CD8-positive, alpha-beta memory T cell (primary cell): ENCODE measurements around the gene CALB2. TPM values are rescaled to one million over a fixed set of nuclear protein-coding genes. Genes with fewer than 3 reads are reported as not detected.
"Not testable (repeated sequence)": the region's sequence is repeated elsewhere in the genome, so short reads cannot be mapped to it uniquely, and the experiment has no call there.

Source experiments
- CTCF ChIA-PET: fragments of 350-600 bp; sonication (Branson Sonifier 250); formaldehyde crosslinking; loops from one replicate; lab custom pipeline; 2021; ENCODE audit warnings: antibody characterized with exemption; lab: Charles Lee
- POLR2A ChIA-PET: fragments of 350-600 bp; sonication (Branson Sonifier 250); formaldehyde crosslinking; loops from one replicate; lab custom pipeline; 2021; ENCODE audit warnings: antibody characterized with exemption; lab: Charles Lee
- DNase-seq, 5 donors: peaks; one replicate each; pipeline versions ENCODE4 v3.0.0 to v3.0.0-alpha.2; 2020 to 2022; ENCODE audit warnings: mixed read lengths in 1 of 5
- H3K27ac ChIP-seq: one replicate; pipeline ENCODE4 v1.7.0; 2013; ENCODE audit warnings: low read depth, mild to moderate bottlenecking, low read length, moderate library complexity
- H3K27me3 ChIP-seq: 2 replicates; pipeline ENCODE4 v1.7.0; 2013; ENCODE audit warnings: low read length, mild to moderate bottlenecking; ENCODE audit not compliant: insufficient read depth, poor library complexity, severe bottlenecking
- H3K36me3 ChIP-seq: 2 replicates; pipeline ENCODE4 v1.7.0; 2013; ENCODE audit warnings: mild to moderate bottlenecking, low read length, moderate library complexity; ENCODE audit not compliant: insufficient read depth
- H3K4me1 ChIP-seq: 2 replicates; pipeline ENCODE4 v1.7.0; 2013; ENCODE audit warnings: mild to moderate bottlenecking, low read length, moderate library complexity; ENCODE audit not compliant: insufficient read depth
- H3K4me3 ChIP-seq: 2 replicates; pipeline ENCODE4 v1.7.0; 2013; ENCODE audit warnings: mild to moderate bottlenecking, low read length
- H3K9me3 ChIP-seq: 2 replicates; pipeline ENCODE4 v1.7.0; 2013; ENCODE audit warnings: mild to moderate bottlenecking, low read length
- H3K27ac Mint-ChIP-seq, 8 donors: one replicate each; pipeline ENCODE4 v1.8.0; 2020 to 2021; ENCODE audit warnings: mixed read lengths in 8 of 8, mild to moderate bottlenecking in 6 of 8, inconsistent platforms in 3 of 8, moderate library complexity in 3 of 8
- H3K27me3 Mint-ChIP-seq, 2 donors: one replicate each; pipeline ENCODE4 v1.8.0; 2020 to 2021; ENCODE audit warnings: mixed read lengths in 2 of 2, mild to moderate bottlenecking in 1 of 2, moderate library complexity in 1 of 2
- H3K36me3 Mint-ChIP-seq, 3 donors: one replicate each; pipeline ENCODE4 v1.8.0; 2020 to 2021; ENCODE audit warnings: mixed read lengths in 3 of 3, inconsistent platforms in 1 of 3, mild to moderate bottlenecking in 1 of 3
- H3K4me1 Mint-ChIP-seq, 3 donors: one replicate each; pipeline ENCODE4 v1.8.0; 2020 to 2021; ENCODE audit warnings: mixed read lengths in 3 of 3, inconsistent platforms in 1 of 3, mild to moderate bottlenecking in 1 of 3
- H3K4me3 Mint-ChIP-seq, 7 donors: one replicate each; pipeline ENCODE4 v1.8.0; 2020 to 2021; ENCODE audit warnings: mixed read lengths in 7 of 7, mild to moderate bottlenecking in 6 of 7, moderate library complexity in 4 of 7, inconsistent platforms in 2 of 7
- H3K9me3 Mint-ChIP-seq, 5 donors: one replicate each; pipeline ENCODE4 v1.8.0; 2020 to 2022; ENCODE audit warnings: mixed read lengths in 5 of 5, mild to moderate bottlenecking in 3 of 5, moderate library complexity in 2 of 5, inconsistent platforms in 1 of 5
- polyA plus RNA-seq: library from polyadenylated mRNA; unstranded; fragments of 300-500 nt; fragmentation: Illumina TruSeq; gene quantifications from one replicate; pipeline ENCODE4 v1.2.3, GENCODE V29; 2021
- total RNA-seq, 2 experiments: library from RNA; stranded (reverse); gene quantifications; one replicate each; pipeline ENCODE4 v1.2.3, GENCODE V29; 2021

CALB2 gene, protein sequence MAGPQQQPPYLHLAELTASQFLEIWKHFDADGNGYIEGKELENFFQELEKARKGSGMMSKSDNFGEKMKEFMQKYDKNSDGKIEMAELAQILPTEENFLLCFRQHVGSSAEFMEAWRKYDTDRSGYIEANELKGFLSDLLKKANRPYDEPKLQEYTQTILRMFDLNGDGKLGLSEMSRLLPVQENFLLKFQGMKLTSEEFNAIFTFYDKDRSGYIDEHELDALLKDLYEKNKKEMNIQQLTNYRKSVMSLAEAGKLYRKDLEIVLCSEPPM
- total RNA-seq (not detected), polyA plus RNA-seq (not detected)

DNA sequence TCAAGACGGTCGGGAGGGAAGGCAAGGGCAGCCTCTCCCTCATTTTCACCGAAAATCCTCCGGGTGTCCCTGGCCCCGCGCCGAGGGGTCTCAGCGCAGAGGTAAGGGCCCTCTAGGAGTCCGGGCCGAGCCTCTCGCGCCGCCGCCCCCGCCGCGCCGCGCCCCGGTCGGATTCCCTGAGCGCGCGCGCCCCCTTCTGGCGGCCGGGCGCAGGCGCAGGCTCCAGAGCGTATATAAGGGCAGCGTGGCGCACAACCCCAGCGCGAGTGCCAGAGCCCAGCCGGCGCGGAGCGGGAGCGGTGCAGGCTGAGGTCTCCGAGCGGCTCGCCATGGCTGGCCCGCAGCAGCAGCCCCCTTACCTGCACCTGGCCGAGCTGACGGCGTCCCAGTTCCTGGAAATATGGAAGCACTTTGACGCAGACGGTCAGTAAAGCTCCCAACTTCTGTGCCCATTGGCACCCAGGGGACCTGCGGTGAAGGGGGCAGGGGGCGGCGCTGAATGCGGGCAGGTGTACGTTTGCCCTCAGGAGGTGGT is at the start of gene CALB2:
Gene CALB2, plus strand, starts transcription at position 260 of the 535 bp plus-strand sequence. Its CDS starts 70 bp downstream, at position 330.
- ChIA-PET POLR2A (no interaction called here), CTCF (interaction anchor here (0.7 to 0.9 kb wide), 2 partner anchors 9 to 20 kb away, joined by 3 to 5 read pairs; no protein-coding TSS in a partner anchor)
- Histone ChIP-seq H3K36me3 (no peaks in the 10 kb centered on the region), H3K27me3 (peaks cover 22% of the 10 kb centered on the region), H3K4me3 (peak within 1 kb of the TSS; percentile 31), H3K4me1 (no peaks in the 10 kb centered on the region), H3K9me3 (no peaks in the 10 kb centered on the region), H3K27ac (no peak within 1 kb of the TSS)
- no peak within 1 kb of the TSS for H3K27ac Mint-ChIP-seq
- peaks cover 9 to 33% of the 10 kb centered on the region in 2 donors for H3K27me3 Mint-ChIP-seq
- no peaks in the 10 kb centered on the region for H3K36me3 Mint-ChIP-seq
- peaks cover 4 to 5% (median 4%) of the 10 kb centered on the region in 3 donors for H3K4me1 Mint-ChIP-seq
- peak; percentile 41 to 63 (median 52) for DNase-seq
- H3K9me3 Mint-ChIP-seq: no peaks in the 10 kb centered on the region
- peak within 1 kb of the TSS in 4 of 7 donors; percentile 28 to 61 (median 32) for H3K4me3 Mint-ChIP-seq

DNA sequence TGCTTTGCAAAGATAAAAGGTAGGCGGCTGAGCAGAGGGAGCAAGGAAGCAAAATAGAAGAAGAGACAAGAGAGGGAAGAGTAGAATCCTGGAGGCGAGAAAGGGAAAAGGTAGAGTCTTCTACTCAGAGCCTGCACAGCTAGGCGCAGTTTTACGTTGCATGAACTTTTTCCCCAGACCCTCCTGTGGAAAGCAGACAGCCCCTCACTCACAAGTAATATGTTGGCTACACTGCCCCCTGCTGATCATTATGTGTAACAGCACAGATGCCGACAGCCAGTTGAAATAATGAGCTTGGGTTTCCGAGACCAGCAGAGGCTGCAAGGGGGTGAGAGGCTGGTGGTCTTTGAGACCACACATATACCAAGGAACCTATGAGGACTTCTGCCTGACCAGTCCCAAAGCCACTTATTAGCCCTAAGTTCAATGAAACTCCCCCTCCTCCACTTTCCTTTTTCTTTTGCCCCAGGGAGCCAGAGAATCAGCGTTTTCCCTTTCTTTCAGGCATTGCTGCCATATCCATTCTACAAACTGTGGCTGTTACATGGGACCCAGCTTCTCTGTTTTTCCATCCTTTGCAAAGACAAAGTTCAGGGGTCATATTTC is 46.9 kb upstream of the CALB2 start:
- peaks cover 0 to 2% (median 0%) of the 10 kb centered on the region in 5 donors for H3K9me3 Mint-ChIP-seq
- no peaks in the 10 kb centered on the region for H3K9me3 ChIP-seq
- H3K27me3 Mint-ChIP-seq: peaks cover 29 to 59% of the 10 kb centered on the region in 2 donors

GRCh38 chr16:71313591-71313990 is 44.9 kb upstream of the CALB2 start:
- H3K4me1 ChIP-seq, CTCF ChIA-PET, H3K9me3 Mint-ChIP-seq, H3K27me3 ChIP-seq, H3K9me3 ChIP-seq, H3K36me3 ChIP-seq, H3K36me3 Mint-ChIP-seq, H3K4me1 Mint-ChIP-seq, POLR2A ChIA-PET, H3K4me3 Mint-ChIP-seq, H3K27ac Mint-ChIP-seq, DNase-seq, H3K4me3 ChIP-seq, H3K27ac ChIP-seq: not testable (repeated sequence)
- H3K27me3 Mint-ChIP-seq: peaks cover 33 to 62% of the 10 kb centered on the region in 2 donors

More for the DNA sequence above, 46.9 kb upstream of the CALB2 start:
- Histone ChIP-seq H3K27me3 (no peaks in the 10 kb centered on the region), H3K36me3 (no peaks in the 10 kb centered on the region), H3K4me1 (no peaks in the 10 kb centered on the region), H3K4me3 (no peak overlapping the region), H3K27ac (no peak overlapping the region)
- ChIA-PET POLR2A (no interaction called here), CTCF (interaction anchor here (0.7 to 2.1 kb wide), 4 partner anchors 9 to 88 kb away, joined by 3 to 6 read pairs (median 4); partner anchors contain the start of gene CMTR2)
- DNase-seq: peak in 4 of 5 donors; percentile 1 to 52 (median 12)
- H3K4me1 Mint-ChIP-seq: no peaks in the 10 kb centered on the region
- H3K27ac Mint-ChIP-seq: no peak overlapping the region
- no peaks in the 10 kb centered on the region for H3K36me3 Mint-ChIP-seq
- no peak overlapping the region for H3K4me3 Mint-ChIP-seq

DNA sequence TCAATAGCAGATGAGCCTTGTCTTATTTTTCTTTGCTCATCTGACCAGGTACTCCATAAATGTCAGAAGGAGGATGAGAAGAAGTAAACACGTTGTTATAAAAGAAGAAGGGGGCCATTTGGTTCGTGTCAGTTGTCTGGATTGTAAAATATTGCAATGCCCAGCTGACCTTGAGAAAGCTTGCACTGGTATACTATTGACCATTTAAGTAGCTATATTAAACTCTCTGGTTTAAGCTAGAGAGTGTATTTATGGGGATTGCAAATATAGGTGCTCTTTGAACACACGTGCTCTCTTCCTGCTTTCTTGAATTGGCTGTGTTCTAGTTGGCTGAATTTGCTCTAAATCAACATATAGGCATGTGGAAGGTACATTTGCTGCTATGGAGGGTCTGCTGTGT is 43.3 kb upstream of the CALB2 start:
- no peak for DNase-seq
- H3K27me3 Mint-ChIP-seq: peaks cover 29 to 57% of the 10 kb centered on the region in 2 donors
- no peak overlapping the region for H3K4me3 ChIP-seq
- ChIA-PET POLR2A (no interaction called here), CTCF (no interaction called here)
- no peaks in the 10 kb centered on the region for H3K9me3 Mint-ChIP-seq
- H3K4me1 Mint-ChIP-seq: no peaks in the 10 kb centered on the region
- no peaks in the 10 kb centered on the region for H3K36me3 Mint-ChIP-seq
- H3K36me3 ChIP-seq: no peaks in the 10 kb centered on the region
- no peaks in the 10 kb centered on the region for H3K4me1 ChIP-seq
- no peak overlapping the region for H3K4me3 Mint-ChIP-seq
- no peak overlapping the region for H3K27ac Mint-ChIP-seq
- no peaks in the 10 kb centered on the region for H3K9me3 ChIP-seq
- no peak overlapping the region for H3K27ac ChIP-seq
- no peaks in the 10 kb centered on the region for H3K27me3 ChIP-seq

DNA sequence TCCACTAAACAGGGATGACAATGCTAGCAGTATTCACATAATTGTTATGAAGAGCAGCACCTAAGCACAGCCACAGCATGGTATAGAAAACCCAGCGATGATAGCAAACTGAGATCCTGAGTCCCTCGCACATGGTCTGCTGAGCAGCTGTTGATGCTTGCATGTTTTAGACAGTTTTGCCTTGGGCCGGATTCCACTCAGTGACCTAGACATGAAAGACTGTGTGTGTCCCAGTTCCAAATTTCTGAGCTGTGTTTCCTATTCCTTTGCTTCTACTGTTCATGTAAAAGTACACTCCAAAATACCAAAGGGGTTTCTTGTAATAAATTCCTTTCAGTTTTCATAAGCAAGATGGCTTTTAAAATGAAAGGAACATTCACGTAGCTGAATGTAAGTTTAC is 38.5 kb upstream of the CALB2 start:
- Mint-ChIP-seq H3K27ac (no peak overlapping the region), H3K9me3 (no peaks in the 10 kb centered on the region), H3K4me1 (no peaks in the 10 kb centered on the region), H3K27me3 (peaks cover 11 to 45% of the 10 kb centered on the region in 2 donors), H3K4me3 (no peak overlapping the region), H3K36me3 (no peaks in the 10 kb centered on the region)
- no peak overlapping the region for H3K4me3 ChIP-seq
- no peaks in the 10 kb centered on the region for H3K9me3 ChIP-seq
- no peak for DNase-seq
- CTCF ChIA-PET: no interaction called here
- no peaks in the 10 kb centered on the region for H3K36me3 ChIP-seq
- POLR2A ChIA-PET: no interaction called here
- H3K4me1 ChIP-seq: no peaks in the 10 kb centered on the region
- no peaks in the 10 kb centered on the region for H3K27me3 ChIP-seq
- H3K27ac ChIP-seq: no peak overlapping the region

DNA sequence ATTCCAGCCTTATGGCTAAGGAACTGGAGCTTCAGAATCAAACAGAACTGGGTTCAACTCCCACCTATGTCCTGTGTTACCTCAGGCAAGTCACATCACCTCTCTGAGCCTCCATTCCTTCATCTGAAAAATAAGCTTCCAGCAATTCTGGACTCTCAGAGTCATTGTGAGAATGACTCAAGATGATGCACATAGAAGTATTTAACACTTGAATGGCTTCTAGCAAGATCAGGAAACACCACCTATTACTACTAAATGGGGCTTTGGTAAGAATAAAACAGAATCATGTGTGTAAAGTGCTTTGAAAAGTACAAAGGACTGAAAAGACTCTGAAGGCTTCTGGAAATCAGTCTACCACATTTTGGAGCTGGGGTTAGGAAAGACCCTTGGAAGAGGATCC is 30.8 kb upstream of the CALB2 start:
- DNase-seq: no peak
- Mint-ChIP-seq H3K4me1 (no peaks in the 10 kb centered on the region), H3K4me3 (no peak overlapping the region), H3K27me3 (peaks cover 7 to 42% of the 10 kb centered on the region in 2 donors), H3K36me3 (no peaks in the 10 kb centered on the region), H3K27ac (no peak overlapping the region), H3K9me3 (peaks cover 0 to 9% (median 0%) of the 10 kb centered on the region in 5 donors)
- no peaks in the 10 kb centered on the region for H3K9me3 ChIP-seq
- no peaks in the 10 kb centered on the region for H3K4me1 ChIP-seq
- no peak overlapping the region for H3K4me3 ChIP-seq
- no peaks in the 10 kb centered on the region for H3K36me3 ChIP-seq
- H3K27me3 ChIP-seq: no peaks in the 10 kb centered on the region
- ChIA-PET POLR2A (no interaction called here), CTCF (interaction anchor here (1.4 kb wide), 1 partner anchor 16 kb away, joined by 3 read pairs; no protein-coding TSS in a partner anchor)
- H3K27ac ChIP-seq: no peak overlapping the region

DNA sequence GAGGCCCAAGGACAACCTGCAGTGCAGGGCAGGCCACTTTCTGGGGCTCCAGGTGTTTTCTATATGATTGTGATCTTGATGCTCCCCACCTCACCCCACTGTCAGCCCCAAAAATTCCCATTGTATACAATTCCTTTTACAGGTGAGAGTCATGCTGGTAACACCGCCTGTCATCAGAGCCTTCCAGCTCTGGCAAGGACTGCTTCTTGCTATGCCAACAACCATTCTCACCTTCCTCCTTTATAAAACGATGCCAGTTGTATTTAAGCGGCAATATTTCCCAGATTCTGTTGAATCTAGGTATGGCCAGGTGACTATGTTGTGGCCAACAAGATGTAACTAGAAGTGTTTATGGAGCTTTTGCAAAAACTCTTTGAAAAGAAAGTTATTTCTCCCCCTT is 30.4 kb upstream of the CALB2 start:
- H3K27me3 Mint-ChIP-seq: peaks cover 7 to 42% of the 10 kb centered on the region in 2 donors
- Histone ChIP-seq H3K27ac (no peak overlapping the region), H3K4me1 (no peaks in the 10 kb centered on the region), H3K36me3 (no peaks in the 10 kb centered on the region), H3K9me3 (no peaks in the 10 kb centered on the region), H3K4me3 (no peak overlapping the region), H3K27me3 (no peaks in the 10 kb centered on the region)
- CTCF ChIA-PET: interaction anchor here (1.4 kb wide), 1 partner anchor 16 kb away, joined by 3 read pairs; no protein-coding TSS in a partner anchor
- DNase-seq: no peak
- no peaks in the 10 kb centered on the region for H3K4me1 Mint-ChIP-seq
- no peaks in the 10 kb centered on the region for H3K36me3 Mint-ChIP-seq
- POLR2A ChIA-PET: no interaction called here
- H3K4me3 Mint-ChIP-seq: no peak overlapping the region
- peaks cover 0 to 9% (median 0%) of the 10 kb centered on the region in 5 donors for H3K9me3 Mint-ChIP-seq
- H3K27ac Mint-ChIP-seq: no peak overlapping the region

GRCh38 chr16:71337631-71338030 is 20.9 kb upstream of the CALB2 start:
- H3K27me3 Mint-ChIP-seq: peaks cover 12 to 46% of the 10 kb centered on the region in 2 donors
- CTCF ChIA-PET: no interaction called here

More at GRCh38 chr16:71337631-71338030, 20.9 kb upstream of the CALB2 start:
- no peaks in the 10 kb centered on the region for H3K9me3 ChIP-seq
- DNase-seq: no peak
- POLR2A ChIA-PET: no interaction called here
- H3K36me3 Mint-ChIP-seq: no peaks in the 10 kb centered on the region
- H3K27ac ChIP-seq: no peak overlapping the region
- no peaks in the 10 kb centered on the region for H3K4me1 Mint-ChIP-seq
- H3K4me1 ChIP-seq: no peaks in the 10 kb centered on the region
- no peaks in the 10 kb centered on the region for H3K27me3 ChIP-seq
- H3K4me3 Mint-ChIP-seq: no peak overlapping the region
- peaks cover 0 to 2% (median 0%) of the 10 kb centered on the region in 5 donors for H3K9me3 Mint-ChIP-seq
- H3K36me3 ChIP-seq: no peaks in the 10 kb centered on the region
- no peak overlapping the region for H3K27ac Mint-ChIP-seq
- no peak overlapping the region for H3K4me3 ChIP-seq
